Stimulated activated CD8-positive, alpha-beta memory T cell treated with anti-CD3 and anti-CD28 coated beads, Interleukin-12 subunit alpha, Interleukin-12 subunit beta, amount 100 ng/mL, for 24 hours (primary cell): ENCODE results near the gene CDKAL1.
"Not testable (repeated sequence)": the region's sequence is repeated elsewhere in the genome, so short reads cannot be mapped to it uniquely, and the experiment has no call there.

Experiments used
- DNase-seq: peaks from one replicate; pipeline ENCODE4 v3.0.0-alpha.2; 2020; ENCODE audit errors: extremely low read depth

CDKAL1 gene

DNA sequence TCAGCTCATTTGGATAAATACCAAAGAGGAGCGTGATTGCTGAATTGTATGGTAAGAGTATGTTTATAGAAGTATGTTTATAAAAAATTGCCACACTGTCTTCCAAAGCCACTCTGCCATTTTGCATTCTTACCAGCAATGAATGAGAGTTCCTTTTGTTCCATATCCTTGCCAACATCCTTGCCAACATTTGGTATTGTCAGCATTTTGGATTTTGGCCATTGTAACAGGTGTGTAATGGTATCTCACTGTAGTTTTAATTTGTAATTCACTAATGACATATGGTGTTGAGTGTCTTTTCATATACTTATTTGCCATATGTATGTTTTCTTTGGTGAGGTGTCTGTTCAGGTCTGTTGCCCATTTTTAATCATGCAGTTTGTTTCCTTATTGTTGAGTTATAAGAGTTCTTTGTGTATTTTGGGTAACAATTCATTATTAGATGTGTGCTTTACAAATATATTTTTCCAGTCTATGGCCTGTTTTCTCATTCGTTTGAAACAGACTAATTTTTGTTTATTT lies 539.1 kb downstream of the CDKAL1 start:
- DNase-seq: no peak

DNA sequence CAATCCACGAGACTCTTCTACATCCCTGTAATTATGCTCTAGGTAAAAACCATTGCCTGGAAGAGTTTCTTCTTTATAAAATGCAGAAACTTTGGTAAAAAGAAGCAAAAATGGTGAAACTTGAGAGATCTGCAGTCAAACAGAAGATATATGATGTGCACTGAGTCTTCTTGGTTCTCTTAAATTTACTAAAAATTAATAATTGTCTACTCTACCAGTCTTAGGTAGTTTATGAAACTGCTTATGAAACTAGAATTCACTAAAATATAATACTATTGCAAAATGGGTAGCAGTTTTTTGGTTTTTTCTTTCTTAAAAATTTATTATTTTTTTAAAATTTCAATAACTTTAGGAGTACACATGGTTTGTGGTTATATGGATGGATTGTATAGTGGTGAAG lies 540.2 kb downstream of the CDKAL1 start:
- DNase-seq: no peak

DNA sequence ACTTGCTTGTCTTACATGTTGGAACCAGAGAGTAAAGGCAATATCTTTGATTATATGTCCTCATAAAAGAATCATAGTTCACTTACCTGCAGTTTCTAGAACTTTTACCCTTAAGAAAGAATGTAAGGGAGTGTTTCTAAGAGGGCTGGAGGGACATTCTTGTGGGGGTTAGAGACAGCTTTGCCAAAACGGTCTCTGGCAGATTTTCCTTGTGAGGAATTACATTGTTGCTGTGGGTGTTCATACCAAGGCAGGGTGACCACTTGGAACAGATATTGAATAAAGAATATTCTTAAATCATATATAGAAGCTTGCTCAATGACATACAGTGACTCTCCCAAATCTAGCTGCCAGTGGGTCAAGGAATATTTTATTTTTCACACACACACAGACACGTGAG lies 541.7 kb downstream of the CDKAL1 start:
- no peak for DNase-seq

DNA sequence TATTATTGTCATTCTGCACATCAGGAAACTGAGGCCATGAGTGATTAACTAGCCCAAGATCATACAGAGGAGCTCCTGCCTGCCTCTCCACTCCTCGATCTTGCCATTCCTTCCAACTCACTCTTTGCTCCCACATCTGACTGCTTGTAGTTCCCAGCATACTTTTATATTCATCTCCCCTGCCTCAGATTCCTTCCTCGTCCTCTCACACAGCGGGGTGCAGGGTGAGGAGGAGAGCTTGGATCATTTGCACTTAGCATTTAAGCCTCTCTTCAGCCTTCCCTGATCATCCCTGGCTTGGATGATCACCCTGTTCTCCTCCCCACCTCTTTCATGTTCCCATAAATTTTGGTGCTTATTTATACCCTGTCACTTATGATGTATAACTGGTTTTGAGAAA lies 544.2 kb downstream of the CDKAL1 start:
- DNase-seq: no peak

DNA sequence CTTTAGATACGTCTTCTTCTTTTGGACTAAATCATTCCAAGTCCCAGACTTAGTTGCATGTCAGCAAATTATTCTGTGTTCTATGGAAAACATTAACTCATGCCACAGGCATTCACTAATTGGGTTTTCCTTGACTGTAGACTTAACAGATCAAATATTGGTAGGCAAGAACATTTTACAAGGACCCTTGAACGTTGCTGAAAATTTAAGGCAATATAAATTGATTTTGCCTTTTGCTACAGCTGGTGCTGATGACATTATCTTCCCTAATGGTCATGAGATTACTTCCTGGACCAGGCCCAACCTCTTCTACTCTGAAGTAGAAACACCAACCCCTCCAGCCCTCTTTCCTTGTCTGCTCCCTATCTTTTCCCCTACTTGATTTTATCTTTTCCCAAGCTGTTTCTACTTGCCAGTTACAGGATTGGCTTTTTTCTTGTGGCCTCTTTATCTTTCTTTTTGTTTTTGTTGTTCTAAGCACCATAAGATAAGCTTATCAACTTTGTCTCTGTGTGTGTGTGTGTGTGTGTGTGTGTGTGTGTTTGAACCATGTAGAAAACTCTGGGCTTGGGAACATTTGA lies 545.3 kb downstream of the CDKAL1 start:
- DNase-seq: no peak

DNA sequence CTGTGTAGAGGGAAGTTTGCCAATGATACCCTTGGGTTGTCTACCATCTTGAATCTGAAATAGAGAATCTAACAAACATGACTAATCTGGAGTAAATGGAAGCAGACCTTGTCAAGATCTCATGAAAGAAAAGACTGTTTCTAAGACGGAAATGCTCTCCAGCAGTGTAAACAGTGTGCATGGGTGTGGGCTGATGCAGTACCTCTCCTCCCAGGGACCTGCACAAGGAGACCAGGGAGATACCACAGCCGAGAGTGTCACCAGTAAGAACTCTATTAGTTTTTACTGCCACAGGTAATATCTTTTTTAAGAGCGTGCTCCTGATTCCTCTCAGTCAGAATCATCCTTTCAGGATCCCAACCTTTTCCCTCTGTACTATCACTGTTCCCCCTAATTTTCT lies 546.0 kb downstream of the CDKAL1 start:
- no peak for DNase-seq

DNA sequence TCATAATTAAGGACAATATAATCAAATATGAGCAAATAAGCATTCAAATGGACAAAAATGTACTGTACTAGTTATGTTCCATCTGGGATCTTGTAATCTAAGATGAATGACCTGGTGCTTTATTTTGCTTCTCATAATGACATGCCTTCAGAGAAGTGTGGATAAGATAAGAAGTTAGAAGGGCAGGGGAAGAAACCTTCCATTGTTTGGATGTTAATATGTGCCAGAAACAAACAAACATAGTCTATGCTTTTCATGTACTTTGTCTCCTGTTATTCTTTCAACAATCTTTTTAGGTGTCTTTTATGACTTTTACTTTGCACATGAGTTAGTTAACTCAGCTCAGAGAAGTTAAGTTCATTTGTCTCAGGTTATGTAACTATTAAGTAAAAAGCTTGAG lies 547.8 kb downstream of the CDKAL1 start:
- DNase-seq: no peak

DNA sequence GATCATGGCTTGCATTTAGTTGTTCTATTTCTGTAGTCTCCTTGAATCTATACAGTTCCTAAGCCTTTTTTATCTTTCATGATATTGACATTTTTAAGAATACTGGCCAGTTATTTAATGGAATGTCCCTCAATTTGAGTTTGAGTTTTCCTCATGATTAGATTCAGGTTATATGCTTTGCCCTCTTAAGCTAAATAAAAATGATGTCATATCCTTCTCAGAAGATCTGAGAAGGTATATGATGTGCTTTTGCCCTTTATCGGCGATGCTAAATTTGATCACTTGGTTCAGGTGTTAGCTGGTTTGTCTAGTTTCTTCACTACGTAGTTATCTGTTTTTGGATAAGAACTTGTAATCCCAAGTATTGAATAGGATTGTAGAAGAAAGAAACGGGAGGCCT lies 549.5 kb downstream of the CDKAL1 start:
- no peak for DNase-seq

DNA sequence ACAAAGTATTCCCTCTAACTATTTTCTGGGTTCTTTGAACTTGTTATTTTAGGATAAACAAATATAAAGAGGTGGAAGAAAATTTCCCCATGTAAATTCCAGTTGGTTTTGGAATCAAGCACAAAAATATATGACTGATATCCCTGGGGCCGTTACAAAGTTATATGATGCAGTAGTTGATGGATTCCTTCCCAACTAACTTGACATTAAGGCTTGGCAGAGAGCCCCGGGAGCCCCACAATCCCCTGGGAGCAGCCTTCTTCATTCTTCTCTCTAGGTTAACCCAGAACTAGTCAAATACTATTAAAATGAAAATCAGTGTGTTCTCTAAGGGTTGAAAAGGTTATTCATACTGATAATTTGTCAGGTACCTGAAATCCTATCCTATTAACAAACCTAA lies 550.4 kb downstream of the CDKAL1 start:
- no peak for DNase-seq

DNA sequence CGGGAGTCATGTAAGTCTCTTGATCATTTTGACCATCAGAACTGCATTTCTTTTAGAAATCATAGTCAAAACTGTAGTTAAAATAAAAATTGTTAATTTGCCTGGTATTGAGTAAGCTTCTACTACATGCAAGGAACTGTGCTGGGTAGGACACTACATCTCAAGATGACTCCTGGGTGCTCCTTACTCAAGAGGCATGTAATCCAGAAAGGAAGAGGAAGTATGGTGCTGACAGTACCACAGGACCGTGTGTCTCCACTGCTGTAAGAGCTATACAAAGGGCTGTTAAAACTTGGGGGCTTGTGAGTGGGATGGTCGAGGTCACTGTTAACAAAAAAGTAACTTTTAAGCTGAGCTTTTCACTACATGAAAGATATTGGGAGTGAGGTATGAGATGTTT lies 551.0 kb downstream of the CDKAL1 start:
- DNase-seq: no peak

DNA sequence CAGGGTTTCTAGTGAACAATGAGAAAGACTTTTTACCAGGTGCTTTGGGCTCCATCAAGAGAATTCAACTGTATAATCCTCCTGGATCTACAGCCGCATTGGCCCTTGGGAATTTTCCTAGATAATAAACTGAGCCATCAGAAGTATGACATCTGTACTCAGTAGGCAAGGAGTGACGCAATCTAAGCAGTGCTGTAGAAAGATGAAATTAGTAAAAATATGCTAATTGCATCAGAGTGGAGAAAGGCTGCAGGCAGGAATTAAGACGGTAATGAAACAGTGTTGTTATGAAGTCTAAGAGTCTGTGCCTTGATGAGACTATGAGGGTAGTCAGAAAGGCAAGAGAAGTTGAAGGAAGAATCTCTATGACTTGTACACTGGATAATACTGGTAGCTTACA lies 551.4 kb downstream of the CDKAL1 start:
- DNase-seq: no peak

DNA sequence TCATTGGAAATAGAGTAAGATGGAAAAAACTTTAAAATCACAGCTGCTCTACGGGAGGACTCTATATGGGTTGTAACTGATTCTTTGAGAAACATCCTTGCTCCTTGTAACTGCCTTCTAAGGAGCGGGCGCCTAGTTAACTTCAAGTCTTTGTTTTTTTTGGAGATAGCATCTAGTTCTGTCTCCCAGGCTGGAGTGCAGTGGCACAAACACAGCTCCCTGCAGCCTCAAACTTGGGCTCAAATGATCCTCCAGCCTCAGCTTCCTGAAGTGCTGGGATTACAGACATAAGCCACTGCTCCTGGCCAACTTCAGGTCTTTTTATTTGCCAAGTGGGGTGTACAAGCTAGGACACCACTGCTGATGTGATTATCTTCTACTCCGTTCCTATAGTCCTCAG lies 552.9 kb downstream of the CDKAL1 start:
- no peak for DNase-seq

DNA sequence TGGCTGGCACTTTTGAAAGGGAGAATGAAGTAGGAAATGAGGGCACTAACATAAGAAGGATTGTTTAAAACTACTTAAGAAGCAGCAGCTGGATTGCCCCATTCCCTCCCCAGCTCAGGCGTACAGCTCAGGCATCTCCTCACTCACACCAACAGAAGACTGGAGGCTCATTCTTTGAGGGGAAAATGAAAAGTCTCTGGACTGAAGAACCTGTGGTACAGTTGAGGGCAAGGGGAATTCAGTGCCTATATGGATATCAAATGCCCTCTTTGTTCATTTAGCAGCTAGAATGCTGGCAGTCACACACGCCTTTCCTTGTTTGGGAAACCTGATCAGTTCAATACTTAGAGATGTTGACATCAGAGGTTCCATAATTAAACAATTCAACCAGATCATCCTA lies 557.2 kb downstream of the CDKAL1 start:
- no peak for DNase-seq

DNA sequence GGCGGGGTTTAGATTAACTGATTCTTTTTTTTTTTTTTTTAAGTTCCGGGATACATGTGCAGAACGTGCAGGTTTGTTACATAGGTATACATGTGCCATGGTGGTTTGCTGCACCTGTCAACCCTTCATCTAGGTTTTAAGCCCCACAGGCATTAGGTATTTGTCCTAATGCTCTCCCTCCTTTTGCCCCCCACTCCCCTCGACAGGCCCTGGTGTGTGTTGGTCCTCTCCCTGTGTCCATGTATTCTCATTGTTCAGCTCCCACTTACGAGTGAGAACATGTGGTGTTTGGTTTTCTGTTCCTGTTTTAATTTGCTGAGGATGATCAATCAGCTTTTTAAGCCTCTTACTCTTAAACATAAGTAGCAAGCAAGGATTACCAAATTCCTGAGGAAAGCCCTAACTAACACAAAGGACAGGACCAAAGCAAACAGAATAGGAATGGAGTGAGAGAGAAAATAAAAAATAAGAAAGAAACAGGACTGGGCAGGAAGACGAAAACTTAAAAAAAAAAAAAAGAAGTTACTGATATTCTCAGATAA lies 558.0 kb downstream of the CDKAL1 start:
- DNase-seq: not testable (repeated sequence)

DNA sequence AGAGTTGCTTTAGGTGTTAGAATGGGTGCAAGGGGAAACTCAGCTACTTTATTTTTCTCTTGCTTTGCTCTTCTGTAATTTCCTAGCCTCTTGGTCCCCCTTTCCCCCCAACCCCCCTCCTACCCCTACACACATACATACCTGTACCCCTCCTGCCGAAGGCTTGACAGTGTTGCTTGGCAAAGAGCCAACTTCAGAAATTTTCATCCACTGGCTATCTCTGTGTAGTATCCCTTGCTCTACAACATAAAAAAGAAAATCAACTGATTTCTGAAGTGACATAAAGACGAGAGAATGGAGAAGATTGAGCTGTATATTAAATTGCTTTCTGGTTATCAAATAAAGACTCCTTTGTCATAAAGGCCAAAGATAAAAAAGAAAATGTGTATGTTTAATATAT lies 561.2 kb downstream of the CDKAL1 start:
- no peak for DNase-seq

DNA sequence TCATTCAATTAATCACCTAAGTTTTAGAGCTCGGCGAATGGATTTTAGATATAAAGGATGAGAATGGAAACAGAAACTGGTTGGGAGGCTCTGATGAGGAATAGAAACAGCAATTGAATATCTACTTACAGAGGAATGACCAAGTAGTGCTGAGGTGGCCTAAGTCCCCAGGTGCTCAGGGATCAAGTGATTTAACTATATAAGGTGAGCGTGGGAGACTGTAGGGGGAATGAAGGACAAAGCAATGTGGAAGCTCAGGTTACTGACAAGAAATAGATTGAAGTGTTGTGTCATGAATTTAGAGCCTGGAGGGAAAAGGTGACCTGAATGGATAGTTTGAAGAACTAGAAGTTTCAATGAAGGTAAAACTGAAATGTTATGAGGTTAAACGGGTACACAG lies 563.9 kb downstream of the CDKAL1 start:
- DNase-seq: no peak

DNA sequence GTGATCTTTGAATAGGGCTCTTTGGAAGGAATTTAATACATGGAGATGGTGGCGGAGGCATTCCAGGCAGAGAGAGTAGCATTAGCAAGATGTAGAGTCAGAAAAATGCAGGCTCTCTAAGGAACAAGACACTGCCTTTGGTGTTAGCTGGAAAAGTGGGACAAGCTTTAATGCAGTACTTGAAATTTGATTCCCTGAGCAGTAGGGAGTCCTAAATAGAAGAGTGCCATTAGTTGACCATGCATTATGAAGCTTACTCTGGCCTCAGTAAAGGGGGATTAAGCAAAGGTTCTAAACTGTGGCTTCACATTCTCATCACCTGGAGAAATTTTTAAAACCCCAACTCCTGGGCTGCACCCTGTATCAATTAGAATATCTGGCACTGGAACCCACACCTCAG lies 564.5 kb downstream of the CDKAL1 start:
- DNase-seq: no peak

DNA sequence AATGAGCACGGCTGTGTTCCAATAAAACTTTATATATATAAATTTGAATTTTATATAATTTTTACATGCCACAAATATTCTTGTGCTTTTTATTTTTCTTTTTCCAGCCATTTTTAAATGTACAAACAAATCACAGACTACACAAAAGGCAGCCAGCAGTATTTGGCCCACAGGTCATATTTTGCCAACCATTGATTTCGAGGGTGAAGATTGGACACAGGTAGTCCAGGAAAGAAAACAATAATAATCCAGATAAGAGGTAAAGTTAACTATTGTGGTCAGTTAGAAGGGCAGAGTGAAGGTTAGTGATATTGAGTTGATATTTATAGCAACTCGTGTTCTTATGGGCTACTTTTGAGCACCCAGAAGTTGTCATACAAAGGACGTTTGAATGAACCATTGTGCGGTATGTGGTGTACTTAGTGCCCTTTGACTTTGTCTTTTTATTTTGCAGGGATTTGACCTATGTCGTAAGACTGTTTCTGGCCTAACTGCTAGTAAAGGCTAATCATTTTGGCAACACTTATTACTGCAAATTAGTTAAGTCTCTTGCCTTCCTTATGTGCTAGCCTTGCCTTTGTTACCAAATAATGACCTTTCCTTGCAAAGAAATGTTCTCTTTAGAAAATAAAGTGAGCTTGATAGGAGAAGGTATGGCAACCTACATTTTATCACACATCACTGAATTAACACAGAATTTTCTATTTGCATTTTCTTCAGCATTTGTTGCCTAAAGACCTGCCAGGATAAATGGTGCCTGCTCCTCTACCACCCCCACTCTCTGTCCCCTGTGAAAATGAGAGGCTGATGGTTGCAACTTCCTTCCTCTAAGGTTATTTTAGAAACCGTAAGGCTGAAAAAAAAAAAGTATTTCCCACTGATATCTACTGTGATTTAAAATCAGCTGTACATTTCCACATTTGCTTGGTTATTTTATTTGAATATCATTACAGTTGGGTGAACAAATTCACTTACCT lies 565.4 kb downstream of the CDKAL1 start:
- no peak for DNase-seq

DNA sequence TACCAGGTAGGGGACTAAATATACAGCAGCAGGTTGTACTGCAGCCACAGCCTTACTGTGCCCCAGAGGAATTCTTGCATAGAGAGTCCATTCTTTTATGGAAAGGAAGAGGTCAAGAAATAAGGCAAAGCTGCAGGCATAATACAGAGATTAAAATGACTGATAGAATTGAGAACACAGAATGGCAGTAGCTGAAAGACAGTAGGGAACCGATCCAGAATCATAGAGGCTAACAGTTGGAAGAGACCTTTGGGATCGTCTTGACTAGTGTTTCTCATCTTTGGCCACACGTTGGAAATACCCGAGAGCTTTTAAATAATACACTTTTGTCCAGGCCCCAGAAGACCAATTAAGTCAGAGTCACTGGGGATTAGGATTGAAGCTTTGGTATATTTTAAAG lies 566.7 kb downstream of the CDKAL1 start:
- DNase-seq: no peak

DNA sequence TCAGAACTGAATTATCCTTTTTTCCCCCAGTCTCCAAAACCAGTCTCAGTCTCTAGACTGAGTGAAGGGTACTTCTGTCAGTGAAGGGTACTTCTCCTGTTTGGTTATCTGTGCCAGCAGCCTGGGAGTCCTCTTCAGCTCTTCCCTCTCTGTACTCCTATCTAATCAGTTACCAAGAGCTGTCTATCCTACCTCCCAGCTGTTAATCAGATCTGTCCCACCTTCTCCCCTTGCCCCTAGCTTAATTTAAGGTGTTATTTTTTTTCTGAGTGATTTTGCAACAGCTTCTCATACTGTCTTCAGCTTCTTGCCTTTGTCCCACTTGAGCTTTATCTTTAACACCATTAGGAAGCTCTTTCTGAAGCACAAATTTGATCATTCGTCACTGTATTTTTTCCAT lies 567.4 kb downstream of the CDKAL1 start:
- DNase-seq: no peak

DNA sequence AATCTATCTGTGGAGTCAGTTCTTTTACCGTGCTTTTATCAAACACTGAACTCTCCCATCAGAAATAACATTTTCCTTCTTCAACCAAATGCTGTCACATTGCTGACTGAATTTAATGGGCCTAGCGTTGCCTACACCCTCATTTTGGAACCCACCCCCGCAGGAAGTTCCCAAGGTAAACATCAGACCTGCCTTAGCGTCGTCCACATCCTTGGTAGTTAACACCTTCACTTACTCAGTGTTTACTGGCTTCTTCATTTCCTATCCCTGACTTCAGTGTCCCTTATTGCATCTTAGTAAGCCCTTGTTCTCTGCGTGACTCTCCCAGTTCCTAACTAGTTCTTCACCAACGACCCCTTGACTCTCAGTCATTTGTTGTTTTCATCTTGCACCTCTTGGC lies 567.9 kb downstream of the CDKAL1 start:
- no peak for DNase-seq

DNA sequence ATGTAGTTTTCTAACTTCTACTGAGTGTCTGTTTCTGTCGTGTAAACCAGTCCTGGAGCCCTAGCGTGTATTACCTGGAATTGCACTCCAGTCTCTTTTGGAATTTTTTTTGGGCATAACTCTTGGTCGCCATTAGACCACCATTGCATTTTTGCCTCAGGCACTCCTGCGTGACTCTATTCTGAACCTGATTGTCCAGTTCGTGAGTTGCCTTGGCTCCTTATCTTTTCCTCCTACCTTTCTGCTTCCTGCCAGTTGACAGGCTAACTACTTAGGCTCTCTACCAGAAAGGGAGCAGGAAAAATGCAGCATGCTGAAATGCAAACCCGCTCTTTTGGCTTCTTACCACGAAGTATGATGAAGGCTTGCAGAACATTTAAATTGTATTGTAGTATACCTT lies 568.4 kb downstream of the CDKAL1 start:
- DNase-seq: no peak

DNA sequence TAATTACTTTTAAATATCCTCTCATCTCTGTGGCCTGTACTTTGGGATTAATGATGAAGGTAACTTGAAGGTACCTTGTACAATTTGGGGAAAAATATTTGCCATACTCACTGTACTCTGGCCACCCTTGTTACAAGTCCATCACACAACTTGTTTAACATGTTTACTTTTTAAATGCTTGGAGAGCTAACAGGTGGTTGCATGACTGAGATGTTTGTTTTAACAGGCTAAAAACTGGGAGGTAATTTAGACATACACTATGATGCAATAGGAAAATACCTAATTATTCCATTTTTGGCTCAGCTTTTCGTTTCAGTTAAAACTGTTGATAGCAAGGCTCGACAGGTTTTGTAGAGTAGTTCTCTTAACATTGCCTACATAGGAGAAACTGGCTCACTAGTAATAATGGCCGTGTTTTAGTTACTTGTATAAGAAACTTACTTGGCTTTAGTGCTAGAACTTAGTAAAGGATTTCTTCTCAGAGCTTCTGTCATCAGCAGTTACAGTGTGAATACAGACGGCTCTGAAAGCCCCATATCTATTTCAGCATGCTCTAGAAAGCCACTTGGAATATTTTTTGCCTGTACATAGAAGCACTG lies 569.5 kb downstream of the CDKAL1 start:
- no peak for DNase-seq
